Activated CD4-positive, alpha-beta T cell treated with anti-CD3 and anti-CD28 coated beads, Interleukin-2, amount 10 ng/mL, durations not matched to agents 7 days and 5 days (primary cell): ENCODE results near the gene VWA8. TPM values are rescaled to one million over a fixed set of nuclear protein-coding genes. Genes with fewer than 3 reads are reported as not detected.

Source experiments
- CTCF ChIA-PET: fragments of 350-600 bp; sonication (Branson Sonifier 250); formaldehyde crosslinking; loops from one replicate; lab custom pipeline; 2021; ENCODE audit warnings: antibody characterized with exemption; lab: Charles Lee
- POLR2A ChIA-PET: fragments of 350-600 bp; sonication (Branson Sonifier 250); formaldehyde crosslinking; loops from one replicate; lab custom pipeline; 2021; ENCODE audit warnings: antibody characterized with exemption; lab: Charles Lee
- DNase-seq: peaks from one replicate; pipeline ENCODE4 v3.0.0-alpha.2; 2020
- H3K27ac Mint-ChIP-seq: one replicate; pipeline ENCODE4 v1.8.0; 2021; ENCODE audit warnings: mild to moderate bottlenecking, moderate library complexity, mixed read lengths
- H3K27me3 Mint-ChIP-seq: one replicate; pipeline ENCODE4 v1.8.0; 2021; ENCODE audit warnings: mixed read lengths
- H3K36me3 Mint-ChIP-seq: one replicate; pipeline ENCODE4 v1.8.0; 2021; ENCODE audit warnings: low read depth, mixed read lengths
- H3K4me1 Mint-ChIP-seq: one replicate; pipeline ENCODE4 v1.8.0; 2021; ENCODE audit warnings: mixed read lengths
- H3K4me3 Mint-ChIP-seq: one replicate; pipeline ENCODE4 v1.8.0; 2021; ENCODE audit warnings: mild to moderate bottlenecking, moderate library complexity, mixed read lengths
- H3K9me3 Mint-ChIP-seq: one replicate; pipeline ENCODE4 v1.8.0; 2021; ENCODE audit warnings: mixed read lengths
- total RNA-seq, 2 experiments: library from RNA; stranded (reverse); gene quantifications; one replicate each; pipeline ENCODE4 v1.2.3, GENCODE V29; 2021

Gene VWA8
- total RNA-seq, 2 experiments from 2014 or later: 17.8 to 17.9 TPM

GRCh38 chr13:41697578-41697977 lies 263.3 kb downstream of the VWA8 start:
- no peak for DNase-seq
- ChIA-PET CTCF (interaction anchor here (1.5 kb wide), 1 partner anchor 9 kb away, joined by 3 read pairs; no protein-coding TSS in a partner anchor), POLR2A (no interaction called here)
- H3K27ac Mint-ChIP-seq: no peak overlapping the region
- H3K9me3 Mint-ChIP-seq: no peaks in the 10 kb centered on the region
- no peaks in the 10 kb centered on the region for H3K27me3 Mint-ChIP-seq
- H3K4me3 Mint-ChIP-seq: no peak overlapping the region
- no peaks in the 10 kb centered on the region for H3K4me1 Mint-ChIP-seq
- peaks cover 6% of the 10 kb centered on the region for H3K36me3 Mint-ChIP-seq

DNA sequence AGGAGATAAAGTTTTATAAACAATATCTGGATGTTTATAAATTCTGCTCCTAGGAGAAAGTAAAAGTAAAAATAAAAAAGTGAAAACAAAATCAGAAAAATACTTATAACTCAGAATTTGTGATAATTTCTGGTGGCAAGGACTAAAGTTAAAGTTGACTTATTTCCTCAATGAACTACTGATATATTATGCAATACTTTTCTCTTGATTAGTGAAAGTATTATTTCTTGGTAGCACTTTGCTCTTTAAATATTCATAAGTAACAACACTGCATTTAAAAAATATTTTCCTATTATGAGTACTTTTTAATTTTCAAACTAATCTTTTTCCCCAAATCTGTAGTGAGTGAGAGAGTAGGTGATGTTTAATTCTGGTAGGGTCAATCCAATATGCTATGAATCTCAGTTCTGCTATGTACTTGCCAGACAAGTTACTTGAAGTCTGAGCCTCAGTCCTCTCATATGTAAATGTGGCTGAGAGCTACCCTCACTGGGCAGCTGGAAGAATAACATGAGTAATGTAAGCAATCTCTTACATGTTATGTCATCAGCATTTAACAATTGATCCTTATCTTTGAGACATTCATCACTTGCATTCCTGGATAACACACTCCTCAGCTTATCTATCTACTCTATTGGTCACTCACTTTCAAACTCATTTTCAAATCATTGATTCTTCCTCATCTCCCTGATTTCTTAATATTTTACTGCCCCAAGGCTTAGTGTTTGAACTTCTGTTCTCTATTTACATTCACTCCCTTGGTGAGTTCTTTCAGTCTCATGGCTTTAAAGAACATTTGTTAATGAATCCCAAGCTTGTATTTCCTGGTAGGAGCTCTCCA lies 264.5 kb downstream of the VWA8 start:
- H3K36me3 Mint-ChIP-seq: peaks cover 6% of the 10 kb centered on the region
- H3K4me3 Mint-ChIP-seq: no peak overlapping the region
- CTCF ChIA-PET: interaction anchor here (1.3 to 1.5 kb wide), 2 partner anchors 9 to 10 kb away, joined by 3 read pairs; no protein-coding TSS in a partner anchor
- no peaks in the 10 kb centered on the region for H3K4me1 Mint-ChIP-seq
- no peaks in the 10 kb centered on the region for H3K9me3 Mint-ChIP-seq
- no peaks in the 10 kb centered on the region for H3K27me3 Mint-ChIP-seq
- H3K27ac Mint-ChIP-seq: no peak overlapping the region
- POLR2A ChIA-PET: no interaction called here
- DNase-seq: no peak

DNA sequence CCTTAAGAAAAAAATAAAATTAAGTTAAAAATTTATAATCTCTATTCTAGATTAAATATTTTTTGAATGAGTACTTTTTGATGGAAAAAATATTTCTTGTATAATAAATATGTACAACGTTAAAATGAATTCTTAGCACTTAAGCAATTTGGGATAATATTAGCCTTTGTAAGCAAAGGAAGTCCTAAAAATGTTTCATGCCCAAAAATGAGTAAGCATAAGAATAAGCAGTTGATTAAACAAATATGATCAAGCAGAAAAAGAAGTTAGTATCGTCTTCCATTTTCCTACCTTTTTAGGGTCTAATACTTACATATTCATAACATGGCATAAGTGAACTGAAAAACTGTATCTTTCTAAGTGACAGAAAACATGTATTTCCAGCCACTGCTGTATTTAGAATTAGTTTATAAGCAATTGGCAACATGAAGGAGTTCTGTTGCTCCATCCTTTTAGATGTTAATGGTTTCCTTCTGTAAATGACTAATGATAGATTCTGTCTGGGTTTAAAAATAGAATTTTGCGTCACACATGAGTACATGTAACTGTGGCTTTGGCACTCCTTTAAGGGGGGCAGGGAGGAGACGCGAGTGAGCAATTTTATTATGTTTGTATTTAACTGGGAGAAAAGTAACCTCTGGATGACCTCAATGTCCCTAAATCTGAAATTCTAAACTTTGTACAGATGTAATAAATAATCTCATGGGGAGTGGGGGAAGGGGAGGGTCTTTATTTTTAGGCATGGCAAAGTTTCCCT lies 266.2 kb downstream of the VWA8 start:
- Mint-ChIP-seq H3K27ac (no peak overlapping the region), H3K4me1 (no peaks in the 10 kb centered on the region), H3K4me3 (no peak overlapping the region), H3K9me3 (no peaks in the 10 kb centered on the region), H3K27me3 (no peaks in the 10 kb centered on the region), H3K36me3 (peaks cover 20% of the 10 kb centered on the region)
- CTCF ChIA-PET: no interaction called here
- POLR2A ChIA-PET: interaction anchor here (0.8 kb wide), 1 partner anchor 15 kb away, joined by 4 read pairs; no protein-coding TSS in a partner anchor
- no peak for DNase-seq

GRCh38 chr13:41693434-41693833 lies 267.5 kb downstream of the VWA8 start:
- Mint-ChIP-seq H3K4me3 (no peak overlapping the region), H3K27me3 (no peaks in the 10 kb centered on the region), H3K4me1 (no peaks in the 10 kb centered on the region), H3K36me3 (peaks cover 29% of the 10 kb centered on the region), H3K9me3 (no peaks in the 10 kb centered on the region), H3K27ac (no peak overlapping the region)
- ChIA-PET CTCF (interaction anchor here (1.1 kb wide), 1 partner anchor 12 kb away, joined by 3 read pairs; no protein-coding TSS in a partner anchor), POLR2A (no interaction called here)
- DNase-seq: no peak

DNA sequence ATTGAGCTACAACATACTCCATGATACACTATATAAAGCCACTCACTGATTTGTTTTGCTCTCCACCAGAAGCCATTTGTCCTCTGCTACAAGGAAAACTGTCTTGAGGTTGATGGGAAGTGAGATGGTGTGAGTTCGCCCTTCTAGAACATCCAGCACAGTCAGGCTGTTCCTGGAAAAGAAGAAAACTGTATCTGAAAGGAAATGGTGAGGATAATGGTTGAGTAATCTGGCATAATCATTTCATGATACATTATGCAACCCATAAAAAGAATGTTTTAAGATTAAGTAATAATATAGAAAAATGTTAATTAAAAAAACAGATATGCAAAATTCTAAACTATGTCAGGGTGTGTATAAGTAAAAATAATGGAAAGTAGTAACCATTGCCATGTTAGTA lies 269.6 kb downstream of the VWA8 start:
- POLR2A ChIA-PET: no interaction called here

GRCh38 chr13:41682766-41683165 lies 278.1 kb downstream of the VWA8 start:
- Mint-ChIP-seq H3K4me3 (no peak overlapping the region), H3K36me3 (peaks cover 31% of the 10 kb centered on the region), H3K27me3 (no peaks in the 10 kb centered on the region)

More for the DNA sequence above, 269.6 kb downstream of the VWA8 start:
- no peaks in the 10 kb centered on the region for H3K4me1 Mint-ChIP-seq
- peaks cover 26% of the 10 kb centered on the region for H3K36me3 Mint-ChIP-seq
- H3K27ac Mint-ChIP-seq: no peak overlapping the region
- H3K27me3 Mint-ChIP-seq: no peaks in the 10 kb centered on the region
- no peak for DNase-seq
- H3K4me3 Mint-ChIP-seq: no peak overlapping the region
- CTCF ChIA-PET: interaction anchor here (1.3 kb wide), 1 partner anchor 23 kb away, joined by 3 read pairs; no protein-coding TSS in a partner anchor
- no peaks in the 10 kb centered on the region for H3K9me3 Mint-ChIP-seq

GRCh38 chr13:41682001-41682400 lies 278.9 kb downstream of the VWA8 start:
- POLR2A ChIA-PET: no interaction called here
- CTCF ChIA-PET: no interaction called here
- no peak for DNase-seq
- no peaks in the 10 kb centered on the region for H3K27me3 Mint-ChIP-seq
- H3K27ac Mint-ChIP-seq: no peak overlapping the region
- no peaks in the 10 kb centered on the region for H3K9me3 Mint-ChIP-seq
- H3K4me1 Mint-ChIP-seq: no peaks in the 10 kb centered on the region
- no peak overlapping the region for H3K4me3 Mint-ChIP-seq
- peaks cover 31% of the 10 kb centered on the region for H3K36me3 Mint-ChIP-seq

More at GRCh38 chr13:41682766-41683165, 278.1 kb downstream of the VWA8 start:
- CTCF ChIA-PET: no interaction called here
- no peak for DNase-seq
- Mint-ChIP-seq H3K9me3 (no peaks in the 10 kb centered on the region), H3K4me1 (no peaks in the 10 kb centered on the region), H3K27ac (no peak overlapping the region)
- POLR2A ChIA-PET: no interaction called here

DNA sequence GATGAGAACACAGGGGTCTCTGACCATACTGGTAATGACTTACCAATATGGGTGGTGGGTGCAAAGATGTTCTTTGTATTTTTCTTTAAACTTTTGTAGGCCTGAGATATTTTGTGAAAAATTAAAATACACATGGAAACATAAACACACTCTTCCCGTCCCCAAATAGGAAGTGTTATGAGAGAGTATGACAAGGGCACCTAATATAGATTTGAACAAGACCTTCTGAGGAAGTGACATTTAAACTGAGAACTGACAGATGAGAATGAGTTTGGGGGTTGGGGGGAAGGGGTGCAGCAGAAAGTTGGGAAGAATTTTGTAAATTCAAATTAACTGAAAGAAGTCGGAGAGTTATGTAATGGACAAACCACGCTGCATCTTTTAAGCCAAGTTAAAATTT lies 279.3 kb downstream of the VWA8 start:
- DNase-seq: no peak
- ChIA-PET POLR2A (no interaction called here), CTCF (no interaction called here)
- Mint-ChIP-seq H3K4me3 (no peak overlapping the region), H3K9me3 (no peaks in the 10 kb centered on the region), H3K4me1 (no peaks in the 10 kb centered on the region), H3K36me3 (peaks cover 32% of the 10 kb centered on the region), H3K27ac (no peak overlapping the region), H3K27me3 (no peaks in the 10 kb centered on the region)

GRCh38 chr13:41680900-41681299 lies 280.0 kb downstream of the VWA8 start:
- Mint-ChIP-seq H3K27ac (no peak overlapping the region), H3K4me3 (no peak overlapping the region), H3K27me3 (no peaks in the 10 kb centered on the region), H3K4me1 (no peaks in the 10 kb centered on the region), H3K36me3 (peaks cover 32% of the 10 kb centered on the region), H3K9me3 (no peaks in the 10 kb centered on the region)
- POLR2A ChIA-PET: no interaction called here
- CTCF ChIA-PET: no interaction called here
- DNase-seq: no peak

DNA sequence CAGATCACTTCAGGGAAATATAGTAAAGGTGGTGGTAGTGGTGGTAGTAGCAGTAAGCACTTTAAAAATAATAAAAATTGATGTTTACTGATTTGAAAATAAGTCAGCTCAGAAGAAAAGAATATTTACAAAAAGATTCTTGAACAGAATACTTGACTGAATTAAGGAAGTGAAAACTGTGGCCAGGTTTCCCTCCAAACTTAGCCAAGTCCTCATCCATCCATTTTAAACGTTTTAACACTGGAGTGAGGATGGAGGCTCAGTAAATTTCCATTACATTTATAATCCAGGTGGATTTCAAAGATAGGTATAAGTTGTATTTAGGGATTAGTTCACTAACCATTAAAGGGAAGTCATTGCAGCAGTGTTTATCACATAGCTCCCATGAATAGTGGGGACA lies 282.1 kb downstream of the VWA8 start:
- ChIA-PET CTCF (interaction anchor here (1.5 to 1.7 kb wide), 2 partner anchors 9 to 10 kb away, joined by 3 to 10 read pairs; no protein-coding TSS in a partner anchor), POLR2A (interaction anchor here (0.8 kb wide), 1 partner anchor 17 kb away, joined by 4 read pairs; no protein-coding TSS in a partner anchor)
- Mint-ChIP-seq H3K4me3 (no peak overlapping the region), H3K27me3 (no peaks in the 10 kb centered on the region), H3K4me1 (no peaks in the 10 kb centered on the region), H3K36me3 (peaks cover 25% of the 10 kb centered on the region), H3K27ac (no peak overlapping the region), H3K9me3 (no peaks in the 10 kb centered on the region)
- no peak for DNase-seq

DNA sequence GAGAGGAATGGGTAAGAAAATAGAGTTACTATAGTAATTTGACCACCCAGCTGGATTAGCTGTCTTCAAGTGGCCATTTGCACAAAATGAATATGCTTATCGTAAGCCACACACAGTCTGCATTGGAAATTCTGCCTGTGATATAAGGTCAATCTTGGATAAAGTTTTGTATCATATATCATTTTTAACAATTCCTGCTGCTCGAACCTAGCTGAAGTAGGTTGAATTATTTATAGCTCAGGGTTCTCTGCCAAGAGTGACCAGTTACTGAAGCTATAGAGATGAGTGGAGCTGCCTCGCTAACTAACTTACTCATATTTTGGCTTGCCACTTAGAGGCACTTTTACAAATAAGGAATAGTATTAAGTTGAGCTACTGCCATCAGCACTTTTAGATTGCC lies 282.7 kb downstream of the VWA8 start:
- CTCF ChIA-PET: interaction anchor here (1.1 to 2.0 kb wide), 4 partner anchors 9 to 18 kb away, joined by 3 to 10 read pairs (median 4); no protein-coding TSS in a partner anchor

DNA sequence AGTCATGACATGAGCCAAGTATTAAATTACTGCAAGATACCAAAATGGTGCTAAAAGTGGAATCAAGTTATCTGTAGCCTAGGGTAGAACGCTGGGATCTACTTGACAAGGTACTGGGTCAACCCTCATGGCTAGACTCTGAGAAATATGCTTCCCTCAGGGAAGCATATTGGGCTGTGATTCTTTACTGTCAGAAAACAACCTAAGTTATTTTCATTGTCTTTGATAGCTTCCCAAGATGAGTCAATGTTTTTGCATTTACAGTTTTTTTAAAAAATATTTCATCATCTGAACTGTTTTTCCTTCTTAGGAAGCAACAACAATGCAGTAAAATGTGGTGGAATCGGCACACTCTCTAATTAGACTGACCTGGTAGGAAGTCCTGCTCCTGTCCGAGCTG lies 285.6 kb downstream of the VWA8 start:
- peaks cover 5% of the 10 kb centered on the region for H3K36me3 Mint-ChIP-seq
- CTCF ChIA-PET: interaction anchor here (1.0 kb wide), 1 partner anchor 441 kb away, joined by 3 read pairs; no protein-coding TSS in a partner anchor
- DNase-seq: no peak

More for the DNA sequence above, 282.7 kb downstream of the VWA8 start:
- H3K9me3 Mint-ChIP-seq: no peaks in the 10 kb centered on the region
- DNase-seq: no peak
- no peak overlapping the region for H3K27ac Mint-ChIP-seq
- H3K36me3 Mint-ChIP-seq: peaks cover 19% of the 10 kb centered on the region
- no peak overlapping the region for H3K4me3 Mint-ChIP-seq
- POLR2A ChIA-PET: no interaction called here
- H3K27me3 Mint-ChIP-seq: no peaks in the 10 kb centered on the region
- no peaks in the 10 kb centered on the region for H3K4me1 Mint-ChIP-seq

More for the DNA sequence above, 285.6 kb downstream of the VWA8 start:
- no peak overlapping the region for H3K27ac Mint-ChIP-seq
- POLR2A ChIA-PET: no interaction called here
- H3K9me3 Mint-ChIP-seq: no peaks in the 10 kb centered on the region
- H3K27me3 Mint-ChIP-seq: no peaks in the 10 kb centered on the region
- no peaks in the 10 kb centered on the region for H3K4me1 Mint-ChIP-seq
- H3K4me3 Mint-ChIP-seq: no peak overlapping the region
